Left forelimb (tissue), 1 donor: ENCODE measurements around the gene SHQ1.
"Not testable (repeated sequence)": the region's sequence is repeated elsewhere in the genome, so short reads cannot be mapped to it uniquely, and the experiment has no call there.

Experiments
- DNase-seq: peaks from one replicate; pipeline ENCODE4 v3.0.0-alpha.2; 2018; ENCODE audit warnings: low spot score

Gene SHQ1

GRCh38 chr3:72719137-72719536, 129.1 kb downstream of the SHQ1 start:
- DNase-seq, result no peak

- not testable (repeated sequence) for DNase-seq
These were observed 134.1 kb downstream of the SHQ1 start for GRCh38 chr3:72714135-72714534.

- not testable (repeated sequence) for DNase-seq
These were observed 137.8 kb downstream of the SHQ1 start for GRCh38 chr3:72710471-72710870.

GRCh38 chr3:72708441-72708840, 139.8 kb downstream of the SHQ1 start:
- DNase-seq, result no peak

DNA sequence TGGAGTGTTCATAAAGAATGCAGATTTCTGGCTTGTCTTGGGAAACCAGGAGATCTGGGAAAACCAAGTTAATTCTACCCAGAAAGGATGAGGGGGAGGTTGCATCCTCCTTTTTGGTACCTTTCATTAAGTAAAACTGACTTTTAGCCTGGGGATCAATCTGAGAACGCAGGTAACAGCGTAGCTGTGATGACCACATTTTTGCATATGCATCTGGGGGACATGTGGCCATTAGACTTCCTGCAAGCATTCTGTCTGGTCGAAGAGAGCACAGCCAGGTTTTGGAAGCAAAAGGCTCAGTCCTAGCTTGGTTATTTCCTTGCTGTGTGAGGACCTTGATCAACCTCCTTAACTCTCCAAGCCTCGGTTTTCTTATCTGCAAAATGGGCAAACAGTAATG, 145.2 kb downstream of the SHQ1 start:
- no peak for DNase-seq

GRCh38 chr3:72702390-72702789, 145.9 kb downstream of the SHQ1 start:
- DNase-seq, result no peak

DNA sequence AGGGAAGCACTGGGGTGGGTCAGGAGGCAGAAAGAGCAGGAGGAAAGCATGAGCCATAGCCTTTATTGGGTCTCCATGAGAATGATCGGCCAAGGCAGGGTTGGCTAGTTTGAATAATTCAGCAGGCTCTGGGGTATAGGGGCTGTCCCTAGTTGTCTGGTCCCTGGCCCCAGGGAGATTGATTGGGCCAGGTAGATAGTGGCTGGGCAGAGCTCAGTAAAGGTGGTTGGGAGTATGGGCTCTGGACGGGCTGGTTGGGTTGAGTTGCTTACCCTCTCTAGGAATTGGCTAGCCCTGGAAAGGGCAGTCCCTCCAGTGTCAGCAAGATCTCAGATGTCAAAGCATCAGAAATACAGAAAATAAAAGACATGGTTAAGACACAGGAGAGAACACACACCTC, 148.1 kb downstream of the SHQ1 start:
- DNase-seq, result no peak

DNA sequence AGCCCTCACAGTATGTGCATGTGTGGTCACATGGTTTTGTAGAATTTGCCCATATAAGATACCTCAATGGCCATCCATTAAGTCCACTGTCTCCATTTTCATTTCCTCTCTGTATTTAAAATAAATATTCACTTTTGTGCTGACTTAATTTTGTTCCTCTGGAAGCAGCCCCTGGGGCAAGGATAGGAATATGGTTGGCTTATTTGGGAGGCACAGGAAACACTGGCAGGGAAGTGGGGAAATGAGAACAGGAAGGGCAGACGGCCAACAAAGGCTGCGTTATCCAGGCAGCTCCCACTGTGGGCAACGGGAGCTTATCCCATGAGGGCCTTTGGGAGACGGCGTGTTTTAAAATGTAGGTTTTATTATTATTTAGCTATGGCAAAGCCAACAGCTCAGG, 148.6 kb downstream of the SHQ1 start:
- DNase-seq, result no peak
